GM12878 (cell line): ENCODE data around the gene PLEKHA5. TPM values are rescaled to one million over a fixed set of nuclear protein-coding genes. Genes with fewer than 3 reads are reported as not detected.

ENCODE experiments used
- ATAC-seq: fragments of 200-7000 bp; cut with Tn5 transposase; 3 replicates; pipeline ENCODE4 v1.9.1; 2020; ENCODE audit warnings: mild to moderate bottlenecking, moderate library complexity
- BruUV-seq: library from RNA; stranded (reverse); fragments of 400-500 nt; replicated peaks from 2 replicates; lab custom pipeline; 2021; lab: Mats Ljungman, UMichigan
- CTCF ChIA-PET: fragments of 300-600 bp; sonication (Branson Sonifier 250); formaldehyde crosslinking; extraction: SDS; loops from one replicate; lab custom pipeline; 2021; ENCODE audit warnings: inconsistent platforms; lab: Yijun Ruan, JAX
- POLR2A ChIA-PET: fragments of 350-600 bp; formaldehyde crosslinking; extraction: SDS; loops from one replicate; lab custom pipeline; 2021; ENCODE audit warnings: inconsistent platforms; lab: Charles Lee
- RAD21 ChIA-PET: fragments of 300-600 bp; sonication (Branson Sonifier 250); formaldehyde crosslinking; loops from one replicate; lab custom pipeline; 2023; ENCODE audit warnings: antibody characterized with exemption; ENCODE audit not compliant: unreplicated experiment; lab: Charles Lee
- SMC1A ChIA-PET: fragments of 300-600 bp; sonication (Branson Sonifier 250); formaldehyde crosslinking; loops from one replicate; lab custom pipeline; 2023; ENCODE audit not compliant: unreplicated experiment, uncharacterized antibody; lab: Charles Lee
- DNase-seq: peaks from one replicate; pipeline ENCODE4 v3.0.0-alpha.2; 2011; ENCODE audit warnings: low read depth, low spot score
- FAIRE-seq: peaks from 3 replicates; lab custom pipeline; 2011; peaks lifted over from hg19 to GRCh38; lab: Jason Lieb, UNC
- H2AFZ ChIP-seq: 2 replicates; pipeline ENCODE4 v1.6.0; 2011; ENCODE audit warnings: low read depth, low read length, control low read depth; ENCODE audit not compliant: control insufficient read depth
- H3K27ac ChIP-seq: 2 replicates; pipeline ENCODE4 v1.5.1; 2011; ENCODE audit warnings: control low read depth; ENCODE audit not compliant: control insufficient read depth, insufficient read depth
- H3K27me3 ChIP-seq, 2 experiments: replicated peaks in 1 of 2; 2 replicates each; pipeline versions ENCODE4 v1.6.0 to v1.6.1; 2011; ENCODE audit warnings: low read length in 1 of 2; ENCODE audit not compliant: control insufficient read depth in 2 of 2, insufficient read depth in 2 of 2
- H3K36me3 ChIP-seq, 2 experiments: 2 replicates each; pipeline ENCODE4 v1.5.1; 2011; ENCODE audit warnings: low read length in 1 of 2; ENCODE audit not compliant: control insufficient read depth in 2 of 2, insufficient read depth in 2 of 2
- H3K4me1 ChIP-seq: 2 replicates; pipeline ENCODE4 v1.6.1; 2011; ENCODE audit warnings: mild to moderate bottlenecking, low read length, moderate library complexity, mixed read lengths; ENCODE audit not compliant: control insufficient read depth, insufficient read depth
- H3K4me2 ChIP-seq: 2 replicates; pipeline ENCODE4 v1.6.0; 2011; ENCODE audit warnings: control low read depth; ENCODE audit not compliant: control insufficient read depth, insufficient read depth
- H3K4me3 ChIP-seq: fragments of 200-600 bp; sonication (generic); 2 replicates; pipeline ENCODE4 v1.5.1; 2016
- H3K79me2 ChIP-seq: 2 replicates; pipeline ENCODE4 v1.6.0; 2011; ENCODE audit warnings: low read length; ENCODE audit not compliant: control insufficient read depth, insufficient read depth
- H3K9ac ChIP-seq: 2 replicates; pipeline ENCODE4 v1.8.0; 2011; ENCODE audit warnings: low read length, control low read depth, mixed read lengths; ENCODE audit not compliant: control insufficient read depth, insufficient read depth
- H3K9me3 ChIP-seq: replicated peaks from 3 replicates; pipeline ENCODE4 v1.5.1; 2011; ENCODE audit warnings: mild to moderate bottlenecking, low read length; ENCODE audit not compliant: control insufficient read depth, insufficient read depth
- H4K20me1 ChIP-seq: 2 replicates; pipeline ENCODE4 v1.6.0; 2011; ENCODE audit not compliant: control insufficient read depth, insufficient read depth
- BACH1 ChIP-seq: fragments of 450-650 bp; IDR thresholded peaks from 2 replicates; pipeline ENCODE4 v1.6.1; 2017; ENCODE audit warnings: mild to moderate bottlenecking, borderline replicate concordance
- CREM ChIP-seq: IDR thresholded peaks from 2 replicates; pipeline ENCODE4 v1.6.1; 2014; ENCODE audit warnings: antibody characterized with exemption, low read depth
- FOXK2 ChIP-seq: fragments of 450-650 bp; IDR thresholded peaks from 2 replicates; pipeline ENCODE4 v1.6.1; 2017; ENCODE audit warnings: mild to moderate bottlenecking, moderate library complexity
- POLR2AphosphoS5 ChIP-seq: IDR thresholded peaks from 2 replicates; pipeline ENCODE4 v1.6.1; 2011; ENCODE audit warnings: mild to moderate bottlenecking, low read length, inconsistent platforms
- WGBS: methylation state at CpG from one replicate; pipeline ENCODE4 v1.1.6; 2016; ENCODE audit warnings: low lambda C conversion rate; ENCODE audit not compliant: insufficient replicate concordance, insufficient coverage; ENCODE audit errors: missing lambda C conversion rate; 5-methylcytosine and 5-hydroxymethylcytosine counted together
- in situ Hi-C: fragments of 300-500 bp; cut with MboI; formaldehyde crosslinking; loops from 9 replicates; pipeline ENCODE4 v1.14.3; 2018; ENCODE audit warnings: mixed read lengths
- intact Hi-C: fragments of 100-400 bp; cut with micrococcal nuclease; formaldehyde crosslinking; loops from one replicate; pipeline ENCODE4 v1.14.2; 2022; ENCODE audit not compliant: unreplicated experiment
- polyA plus RNA-seq, 11 experiments: library from polyadenylated mRNA; depleted of rRNA in 4 of 11; unstranded in 6 of 11; stranded (reverse) in 5 of 11; fragments of >200 nt; fragmentation: Nextera tagmentation in 4 of 11; fragmentation: Illumina TruSeq in 1 of 11; extraction: Ambion mirVana in 4 of 11; extraction: Trizol in 1 of 11; gene quantifications; 1 replicate in 1 of 11; 2 replicates in 10 of 11; pipeline versions ENCODE4 v1.2.1 to v1.2.3, GENCODE V29; 2011 to 2016; ENCODE audit warnings: inconsistent platforms in 2 of 11, missing spikeins in 2 of 11, low read depth in 1 of 11
- total RNA-seq, 4 experiments: library from RNA; depleted of rRNA in 3 of 4; stranded (reverse); fragments of >200 nt in 3 of 4; fragmentation: Illumina TruSeq in 1 of 4; extraction: Trizol in 1 of 4; gene quantifications; 2 replicates each; pipeline versions ENCODE4 v1.2.1 to v1.2.3, GENCODE V29; 2013 to 2021
- TF ChIP-seq, protein P1 (sequence below): fragments of 450-650 bp; IDR thresholded peaks from 2 replicates; pipeline ENCODE4 v1.6.1; 2017; ENCODE audit warnings: mild to moderate bottlenecking, low read depth, inconsistent platforms; ENCODE audit not compliant: poor library complexity, severe bottlenecking

Gene PLEKHA5
- total and polyA plus RNA-seq, 10 of the 15 experiments (the other 5 are each of a cell fraction or from before 2014, with no cell fraction given) = 0.09 to 0.33 (median 0.18) TPM; not detected in 3

DNA sequence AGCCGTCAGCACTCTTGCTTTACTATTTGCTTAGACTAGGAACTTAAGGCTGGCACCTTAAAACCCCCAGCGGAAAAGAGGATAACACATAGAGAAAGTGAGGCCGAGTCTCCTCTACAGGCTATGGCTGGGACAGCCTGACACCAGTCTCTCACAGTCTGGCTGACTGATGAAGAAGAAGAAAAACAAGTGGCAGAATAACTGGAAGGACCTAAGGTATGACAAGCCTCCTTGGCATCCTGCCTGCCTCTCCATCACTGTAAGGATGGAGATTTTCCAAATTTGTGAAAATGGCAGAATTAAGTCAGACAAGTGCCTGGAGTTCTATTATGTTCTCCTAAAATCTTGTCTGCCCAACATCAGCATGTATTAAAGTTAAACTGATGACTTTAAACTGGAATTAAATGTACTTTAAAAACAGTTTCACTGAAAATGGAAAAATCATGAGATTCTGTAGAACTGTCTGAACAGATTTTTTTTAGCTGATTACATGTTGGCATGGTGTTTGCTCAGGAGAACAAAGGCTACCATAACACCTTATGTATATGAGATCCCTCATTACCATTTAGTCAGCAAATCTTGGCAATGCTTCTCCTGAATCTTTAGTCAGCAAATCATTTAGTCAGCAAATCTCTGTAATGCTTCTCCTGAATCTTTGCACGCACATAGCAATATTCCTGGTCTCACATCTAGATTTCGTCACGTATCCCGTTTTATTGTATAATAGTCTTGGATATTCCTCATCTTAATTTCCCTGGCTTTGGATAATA, 169.5 kb downstream of the PLEKHA5 start:
- no peak for TF ChIP-seq CREM
- TF ChIP-seq, protein P1, sequence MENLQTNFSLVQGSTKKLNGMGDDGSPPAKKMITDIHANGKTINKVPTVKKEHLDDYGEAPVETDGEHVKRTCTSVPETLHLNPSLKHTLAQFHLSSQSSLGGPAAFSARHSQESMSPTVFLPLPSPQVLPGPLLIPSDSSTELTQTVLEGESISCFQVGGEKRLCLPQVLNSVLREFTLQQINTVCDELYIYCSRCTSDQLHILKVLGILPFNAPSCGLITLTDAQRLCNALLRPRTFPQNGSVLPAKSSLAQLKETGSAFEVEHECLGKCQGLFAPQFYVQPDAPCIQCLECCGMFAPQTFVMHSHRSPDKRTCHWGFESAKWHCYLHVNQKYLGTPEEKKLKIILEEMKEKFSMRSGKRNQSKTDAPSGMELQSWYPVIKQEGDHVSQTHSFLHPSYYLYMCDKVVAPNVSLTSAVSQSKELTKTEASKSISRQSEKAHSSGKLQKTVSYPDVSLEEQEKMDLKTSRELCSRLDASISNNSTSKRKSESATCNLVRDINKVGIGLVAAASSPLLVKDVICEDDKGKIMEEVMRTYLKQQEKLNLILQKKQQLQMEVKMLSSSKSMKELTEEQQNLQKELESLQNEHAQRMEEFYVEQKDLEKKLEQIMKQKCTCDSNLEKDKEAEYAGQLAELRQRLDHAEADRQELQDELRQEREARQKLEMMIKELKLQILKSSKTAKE = no peak
- TF ChIP-seq FOXK2 = no peak
- no peak for TF ChIP-seq BACH1
- no peak for TF ChIP-seq POLR2AphosphoS5
- TF ChIP-seq, all 136 proteins: peak for 0
- H3K4me1 ChIP-seq = no peaks in the 10 kb centered on the region
- intact Hi-C loops = no loop called here
- H3K79me2 ChIP-seq = no peaks in the 10 kb centered on the region
- H2AFZ ChIP-seq = no peak overlapping the region
- no peaks in the 10 kb centered on the region for H3K9me3 ChIP-seq
- RAD21 ChIA-PET = no interaction called here
- no peak overlapping the region for H3K27ac ChIP-seq
- DNase-seq (no peak), FAIRE-seq (no peak), ATAC-seq (no peak)
- SMC1A ChIA-PET = no interaction called here
- no peaks in the 10 kb centered on the region for H4K20me1 ChIP-seq
- H3K4me3 ChIP-seq = no peak overlapping the region
- no peak overlapping the region for H3K4me2 ChIP-seq
- CTCF ChIA-PET = interaction anchor here (3.2 kb wide), 1 partner anchor 11 kb away, joined by 10 read pairs; no protein-coding TSS in a partner anchor
- H3K36me3 ChIP-seq = no peaks in the 10 kb centered on the region
- in situ Hi-C loops = no loop called here
- H3K27me3 ChIP-seq = no peaks in the 10 kb centered on the region
- no TSS peak for BruUV-seq
- POLR2A ChIA-PET = no interaction called here
- 75% methylated on average over 7 of the region's 7 CpGs for WGBS
- H3K9ac ChIP-seq = no peak overlapping the region
